Breast epithelium (tissue), 4 donors: ENCODE results near the gene PXDN. TPM values are rescaled to one million over a fixed set of nuclear protein-coding genes. Genes with fewer than 3 reads are reported as not detected.
"Not testable (repeated sequence)": the region's sequence is repeated elsewhere in the genome, so short reads cannot be mapped to it uniquely, and the experiment has no call there.

Experiments
- DNase-seq, 2 donors: peaks; one replicate each; pipeline ENCODE4 v3.0.0-alpha.2; 2019; ENCODE audit warnings: low spot score in 2 of 2
- H3K27ac ChIP-seq, 2 donors: fragments of 200-600 bp; sonication (generic) in 1 of 2; one replicate each; pipeline ENCODE4 v1.5.1; 2016 to 2019; ENCODE audit warnings: mild to moderate bottlenecking in 1 of 2
- H3K27me3 ChIP-seq, 2 donors: fragments of 200-600 bp; sonication (generic) in 1 of 2; one replicate each; pipeline versions ENCODE4 v1.5.1 to v1.6.0; 2017 to 2019; ENCODE audit warnings: control low read depth in 1 of 2, mild to moderate bottlenecking in 1 of 2
- H3K36me3 ChIP-seq: fragments of 200-600 bp; one replicate; pipeline ENCODE4 v1.5.1; 2019
- H3K4me1 ChIP-seq, 2 donors: fragments of 200-600 bp; sonication (generic); one replicate each; pipeline ENCODE4 v1.5.1; 2016 to 2019; ENCODE audit warnings: control low read depth in 1 of 2
- H3K4me3 ChIP-seq, 3 donors: fragments of 200-600 bp; sonication (generic); 1 replicate in 2 of 3; 2 replicates in 1 of 3; pipeline ENCODE4 v1.5.1; 2016 to 2019; ENCODE audit warnings: mild to moderate bottlenecking in 3 of 3, moderate library complexity in 2 of 3
- H3K9me3 ChIP-seq, 2 donors: fragments of 200-600 bp; sonication (generic) in 1 of 2; one replicate each; pipeline ENCODE4 v1.5.1; 2016 to 2019; ENCODE audit warnings: control low read depth in 1 of 2
- POLR2A ChIP-seq: fragments of 450-650 bp; IDR thresholded peaks from one replicate; pipeline ENCODE4 v1.6.1; 2016; ENCODE audit warnings: antibody characterized with exemption, mild to moderate bottlenecking, moderate library complexity
- POLR2AphosphoS5 ChIP-seq, 3 donors: sonication (generic); formaldehyde crosslinking; IDR thresholded peaks; one replicate each; pipeline ENCODE4 v1.6.1; 2017; ENCODE audit warnings: antibody characterized with exemption in 3 of 3
- intact Hi-C: fragments of 100-400 bp; cut with DNase I; formaldehyde crosslinking; loops from one replicate; pipeline ENCODE4 v1.15.1; 2023; ENCODE audit warnings: low total_unique reads
- total RNA-seq, 3 donors: library from RNA; depleted of rRNA; stranded (reverse); fragments of >200 nt; gene quantifications; one replicate each; pipeline ENCODE4 v1.1.0, GENCODE V29; 2016
- TF ChIP-seq, protein P1 (sequence below), 3 donors: fragments of 450-650 bp; IDR thresholded peaks; one replicate each; pipeline ENCODE4 v1.5.1; 2016 to 2017; ENCODE audit warnings: antibody characterized with exemption in 3 of 3, mild to moderate bottlenecking in 3 of 3, moderate library complexity in 3 of 3

PXDN gene
- total RNA-seq, 3 donors from 2014 or later, result 42.4 to 108 (median 64.2) TPM

DNA sequence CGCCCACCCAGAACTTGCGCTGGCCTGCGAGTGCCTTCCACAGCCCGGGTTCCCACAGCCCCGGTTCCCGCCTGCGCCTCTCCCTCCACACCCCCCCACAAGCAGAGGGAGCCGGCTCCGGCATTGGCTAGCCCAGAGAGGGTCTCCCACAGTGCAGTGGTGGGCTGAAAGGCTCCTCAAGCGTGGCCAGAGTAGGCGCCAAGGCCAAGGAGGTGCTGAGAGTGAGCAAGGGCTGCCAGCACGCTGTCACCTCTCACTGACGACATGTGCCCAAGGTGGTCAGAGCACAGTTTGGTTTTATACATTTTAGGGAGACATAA is 15.3 kb upstream of the PXDN start:
- Histone ChIP-seq H3K36me3 (no peaks in the 10 kb centered on the region), H3K27me3 (no peaks in the 10 kb centered on the region), H3K9me3 (peaks cover 0 to 3% of the 10 kb centered on the region in 2 donors), H3K4me1 (no peaks in the 10 kb centered on the region), H3K4me3 (no peak overlapping the region), H3K27ac (no peak overlapping the region)
- TF ChIP-seq POLR2AphosphoS5 (IDR thresholded peaks at IDR 0.05) (no peak), POLR2A (no peak)
- TF ChIP-seq, protein P1, sequence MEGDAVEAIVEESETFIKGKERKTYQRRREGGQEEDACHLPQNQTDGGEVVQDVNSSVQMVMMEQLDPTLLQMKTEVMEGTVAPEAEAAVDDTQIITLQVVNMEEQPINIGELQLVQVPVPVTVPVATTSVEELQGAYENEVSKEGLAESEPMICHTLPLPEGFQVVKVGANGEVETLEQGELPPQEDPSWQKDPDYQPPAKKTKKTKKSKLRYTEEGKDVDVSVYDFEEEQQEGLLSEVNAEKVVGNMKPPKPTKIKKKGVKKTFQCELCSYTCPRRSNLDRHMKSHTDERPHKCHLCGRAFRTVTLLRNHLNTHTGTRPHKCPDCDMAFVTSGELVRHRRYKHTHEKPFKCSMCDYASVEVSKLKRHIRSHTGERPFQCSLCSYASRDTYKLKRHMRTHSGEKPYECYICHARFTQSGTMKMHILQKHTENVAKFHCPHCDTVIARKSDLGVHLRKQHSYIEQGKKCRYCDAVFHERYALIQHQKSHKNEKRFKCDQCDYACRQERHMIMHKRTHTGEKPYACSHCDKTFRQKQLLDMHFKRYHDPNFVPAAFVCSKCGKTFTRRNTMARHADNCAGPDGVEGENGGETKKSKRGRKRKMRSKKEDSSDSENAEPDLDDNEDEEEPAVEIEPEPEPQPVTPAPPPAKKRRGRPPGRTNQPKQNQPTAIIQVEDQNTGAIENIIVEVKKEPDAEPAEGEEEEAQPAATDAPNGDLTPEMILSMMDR (IDR thresholded peaks at IDR 0.05), result no peak
- intact Hi-C loops, result no loop called here
- no peak for DNase-seq

DNA sequence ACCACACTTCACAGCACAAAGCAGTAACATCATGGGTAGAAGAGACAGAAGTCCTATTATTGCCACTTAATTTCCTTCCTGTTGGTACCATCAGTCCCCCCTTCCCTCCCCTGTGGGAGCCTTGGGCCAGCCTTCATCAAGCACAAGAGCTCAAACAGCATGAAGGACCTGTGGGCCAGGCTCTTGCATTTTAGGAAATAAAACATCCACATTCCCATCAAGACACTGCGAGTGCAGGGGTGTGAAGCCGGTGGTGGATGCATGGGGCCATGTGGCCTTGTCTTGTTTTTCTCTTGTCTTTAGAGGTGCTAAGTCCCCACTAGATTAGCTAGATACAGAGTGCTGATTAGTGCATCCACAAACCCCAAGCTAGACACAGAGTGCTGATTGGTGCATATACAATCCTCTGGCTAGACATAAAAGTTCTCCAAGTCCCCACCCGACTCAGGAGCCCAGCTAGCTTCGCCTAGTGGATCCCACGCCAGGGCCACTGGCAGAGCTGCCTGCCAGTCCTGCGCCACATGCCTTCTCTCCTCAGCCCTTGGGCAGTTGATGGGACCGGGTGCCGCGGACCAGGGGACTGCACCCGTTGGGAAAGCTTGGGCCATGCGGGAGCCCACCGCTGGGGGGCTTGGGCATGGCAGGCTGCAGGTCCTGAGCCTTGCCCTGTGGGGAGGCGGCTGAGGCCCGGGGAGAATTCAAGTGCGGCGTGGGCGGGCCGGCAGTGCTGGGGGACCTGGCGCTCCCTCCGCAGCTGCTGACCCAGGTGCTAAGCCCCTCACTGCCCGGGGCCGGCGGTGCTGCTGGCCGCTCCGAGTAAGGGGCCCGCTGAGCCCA is 14.7 kb upstream of the PXDN start:
- Histone ChIP-seq H3K4me1 (no peaks in the 10 kb centered on the region), H3K27ac (no peak overlapping the region), H3K4me3 (no peak overlapping the region), H3K36me3 (no peaks in the 10 kb centered on the region), H3K27me3 (no peaks in the 10 kb centered on the region), H3K9me3 (peaks cover 0 to 9% of the 10 kb centered on the region in 2 donors)
- no peak for DNase-seq
- intact Hi-C loops, result no loop called here
- TF ChIP-seq POLR2AphosphoS5 (IDR thresholded peaks at IDR 0.05) (no peak), POLR2A (no peak)
- TF ChIP-seq, protein P1 (IDR thresholded peaks at IDR 0.05), result no peak

GRCh38 chr2:1758171-1758570 is 13.9 kb upstream of the PXDN start:
- no peak for DNase-seq
- Histone ChIP-seq H3K9me3 (peaks cover 0 to 10% of the 10 kb centered on the region in 2 donors), H3K27ac (no peak overlapping the region), H3K27me3 (no peaks in the 10 kb centered on the region), H3K36me3 (no peaks in the 10 kb centered on the region), H3K4me3 (no peak overlapping the region), H3K4me1 (no peaks in the 10 kb centered on the region)
- intact Hi-C loops, result no loop called here
- TF ChIP-seq, protein P1 (IDR thresholded peaks at IDR 0.05), result no peak

- H3K4me1 ChIP-seq, result no peaks in the 10 kb centered on the region
- H3K9me3 ChIP-seq, result peaks cover 0 to 10% of the 10 kb centered on the region in 2 donors
- H3K36me3 ChIP-seq, result no peaks in the 10 kb centered on the region
- no peaks in the 10 kb centered on the region for H3K27me3 ChIP-seq
- no peak overlapping the region for H3K4me3 ChIP-seq
- intact Hi-C loops, result no loop called here
- TF ChIP-seq POLR2AphosphoS5 (IDR thresholded peaks at IDR 0.05) (no peak), POLR2A (no peak)
- TF ChIP-seq, protein P1 (IDR thresholded peaks at IDR 0.05), result no peak
- no peak overlapping the region for H3K27ac ChIP-seq
- no peak for DNase-seq
These were observed 13.3 kb upstream of the PXDN start for GRCh38 chr2:1757567-1757966.

DNA sequence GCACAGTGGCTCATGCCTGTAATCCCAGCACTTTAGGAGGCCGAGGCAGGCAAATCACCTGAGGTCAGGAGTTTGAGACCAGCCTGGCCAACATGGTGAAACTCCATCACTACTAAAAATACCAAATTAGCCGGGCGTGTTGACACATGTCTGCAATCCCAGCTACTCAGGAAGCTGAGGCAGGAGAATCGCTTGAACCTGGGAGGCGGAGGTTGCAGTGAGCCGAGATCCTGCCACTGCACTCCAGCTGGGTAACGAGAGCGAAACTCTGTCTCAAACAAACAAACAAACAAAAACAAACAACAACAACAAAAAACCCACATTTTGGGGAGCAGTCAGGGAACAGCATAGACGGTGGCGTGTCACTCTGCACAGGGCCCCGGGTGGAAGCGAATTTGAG is 12.8 kb upstream of the PXDN start:
- H3K9me3 ChIP-seq, H3K4me1 ChIP-seq, intact Hi-C loops, H3K27me3 ChIP-seq, H3K27ac ChIP-seq, H3K36me3 ChIP-seq, DNase-seq, H3K4me3 ChIP-seq: not testable (repeated sequence)

DNA sequence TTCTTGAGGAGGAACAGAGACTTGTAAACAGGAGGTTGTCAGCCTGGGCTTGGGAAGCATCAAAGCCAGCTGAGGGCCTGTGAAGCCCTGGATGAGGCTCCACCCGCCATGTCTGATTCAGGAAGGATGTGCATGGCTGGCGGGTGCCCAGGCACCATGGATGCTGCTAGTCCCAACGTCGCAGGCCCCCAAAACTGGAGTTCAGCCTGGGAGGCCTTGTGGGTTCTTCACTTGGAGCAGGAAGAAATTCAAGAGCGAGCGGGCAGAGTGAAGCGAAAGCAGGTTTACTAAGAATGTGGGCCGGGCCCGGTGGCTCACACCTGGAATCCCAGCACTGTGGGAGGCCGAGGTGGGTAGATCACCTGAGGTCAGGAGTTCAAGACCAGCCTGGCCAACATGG is 12.1 kb upstream of the PXDN start:
- TF ChIP-seq, protein P1 (IDR thresholded peaks at IDR 0.05), result no peak
- TF ChIP-seq POLR2A (no peak), POLR2AphosphoS5 (IDR thresholded peaks at IDR 0.05) (no peak)
- Histone ChIP-seq H3K4me3 (no peak overlapping the region), H3K27ac (no peak overlapping the region), H3K4me1 (no peaks in the 10 kb centered on the region), H3K9me3 (peaks cover 0 to 10% of the 10 kb centered on the region in 2 donors), H3K27me3 (no peaks in the 10 kb centered on the region), H3K36me3 (no peaks in the 10 kb centered on the region)
- intact Hi-C loops, result no loop called here
- DNase-seq, result no peak
